Endothelial cell (in vitro differentiated cells): Measurements from ENCODE around the gene IPO4. TPM values are rescaled to one million over a fixed set of nuclear protein-coding genes. Genes with fewer than 3 reads are reported as not detected.
"Not testable (repeated sequence)": the region's sequence is repeated elsewhere in the genome, so short reads cannot be mapped to it uniquely, and the experiment has no call there.

Experiments used
- DNase-seq: peaks from one replicate; pipeline ENCODE4 v3.0.0; 2021; ENCODE audit warnings: low spot score
- H3K27ac Mint-ChIP-seq: one replicate; pipeline ENCODE4 v1.8.0; 2021; ENCODE audit warnings: mixed read lengths, inconsistent platforms; ENCODE audit not compliant: unreplicated experiment
- H3K27me3 Mint-ChIP-seq: one replicate; pipeline ENCODE4 v1.8.0; 2021; ENCODE audit warnings: mild to moderate bottlenecking, moderate library complexity, mixed read lengths, inconsistent platforms; ENCODE audit not compliant: unreplicated experiment
- H3K36me3 Mint-ChIP-seq: one replicate; pipeline ENCODE4 v1.8.0; 2021; ENCODE audit warnings: mild to moderate bottlenecking, low read depth, mixed read lengths, inconsistent platforms; ENCODE audit not compliant: unreplicated experiment
- H3K4me1 Mint-ChIP-seq: one replicate; pipeline ENCODE4 v1.8.0; 2021; ENCODE audit warnings: mild to moderate bottlenecking, mixed read lengths, inconsistent platforms; ENCODE audit not compliant: unreplicated experiment
- H3K4me3 Mint-ChIP-seq: one replicate; pipeline ENCODE4 v1.8.0; 2021; ENCODE audit warnings: mild to moderate bottlenecking, mixed read lengths, inconsistent platforms; ENCODE audit not compliant: unreplicated experiment
- H3K9me3 Mint-ChIP-seq: one replicate; pipeline ENCODE4 v1.8.0; 2021; ENCODE audit warnings: mixed read lengths, inconsistent platforms; ENCODE audit not compliant: unreplicated experiment
- total RNA-seq: library from RNA; stranded (reverse); fragmentation: NEBNext Ultra II Directional; extraction: Animal tissue kit (Norgen Biotek cat#: 25700); gene quantifications from one replicate; pipeline ENCODE4 v1.2.1, GENCODE V29; 2021; ENCODE audit not compliant: unreplicated experiment
- TF ChIP-seq, protein P1 (sequence below): fragments of 200-600 bp; sonication (generic); IDR thresholded peaks from one replicate; pipeline ENCODE4 v1.5.0; 2021; ENCODE audit warnings: antibody characterized with exemption; ENCODE audit not compliant: unreplicated experiment

Gene IPO4
- total RNA-seq, 1 donor from 2014 or later, result 29.0 TPM

DNA sequence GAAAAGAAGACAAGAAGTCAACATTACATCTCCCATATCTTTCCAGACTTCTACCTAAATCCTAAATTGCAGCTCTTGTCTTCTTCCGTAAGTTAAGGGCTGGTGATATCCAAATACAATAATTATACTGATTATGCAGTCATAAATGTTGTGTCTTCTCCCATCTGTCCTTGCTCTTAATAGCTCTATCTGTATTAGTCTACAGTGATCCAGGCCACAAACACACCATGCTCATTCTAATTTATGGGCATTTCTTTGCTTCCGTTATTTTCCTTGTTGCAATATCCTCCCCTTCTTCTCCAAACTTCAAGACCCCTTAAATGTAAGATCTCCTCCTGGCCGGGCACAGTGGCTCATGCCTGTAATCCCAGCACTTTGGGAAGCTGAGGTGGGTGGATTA is 30.9 kb upstream of the IPO4 start:
- no peak overlapping the region for H3K4me3 Mint-ChIP-seq
- peak overlapping the region; percentile 2 for H3K27ac Mint-ChIP-seq
- TF ChIP-seq, protein P1, sequence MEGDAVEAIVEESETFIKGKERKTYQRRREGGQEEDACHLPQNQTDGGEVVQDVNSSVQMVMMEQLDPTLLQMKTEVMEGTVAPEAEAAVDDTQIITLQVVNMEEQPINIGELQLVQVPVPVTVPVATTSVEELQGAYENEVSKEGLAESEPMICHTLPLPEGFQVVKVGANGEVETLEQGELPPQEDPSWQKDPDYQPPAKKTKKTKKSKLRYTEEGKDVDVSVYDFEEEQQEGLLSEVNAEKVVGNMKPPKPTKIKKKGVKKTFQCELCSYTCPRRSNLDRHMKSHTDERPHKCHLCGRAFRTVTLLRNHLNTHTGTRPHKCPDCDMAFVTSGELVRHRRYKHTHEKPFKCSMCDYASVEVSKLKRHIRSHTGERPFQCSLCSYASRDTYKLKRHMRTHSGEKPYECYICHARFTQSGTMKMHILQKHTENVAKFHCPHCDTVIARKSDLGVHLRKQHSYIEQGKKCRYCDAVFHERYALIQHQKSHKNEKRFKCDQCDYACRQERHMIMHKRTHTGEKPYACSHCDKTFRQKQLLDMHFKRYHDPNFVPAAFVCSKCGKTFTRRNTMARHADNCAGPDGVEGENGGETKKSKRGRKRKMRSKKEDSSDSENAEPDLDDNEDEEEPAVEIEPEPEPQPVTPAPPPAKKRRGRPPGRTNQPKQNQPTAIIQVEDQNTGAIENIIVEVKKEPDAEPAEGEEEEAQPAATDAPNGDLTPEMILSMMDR, result no peak
- peaks cover 12% of the 10 kb centered on the region for H3K4me1 Mint-ChIP-seq
- peaks cover 3% of the 10 kb centered on the region for H3K27me3 Mint-ChIP-seq
- H3K36me3 Mint-ChIP-seq, result peaks cover 8% of the 10 kb centered on the region
- no peak for DNase-seq
- no peaks in the 10 kb centered on the region for H3K9me3 Mint-ChIP-seq

DNA sequence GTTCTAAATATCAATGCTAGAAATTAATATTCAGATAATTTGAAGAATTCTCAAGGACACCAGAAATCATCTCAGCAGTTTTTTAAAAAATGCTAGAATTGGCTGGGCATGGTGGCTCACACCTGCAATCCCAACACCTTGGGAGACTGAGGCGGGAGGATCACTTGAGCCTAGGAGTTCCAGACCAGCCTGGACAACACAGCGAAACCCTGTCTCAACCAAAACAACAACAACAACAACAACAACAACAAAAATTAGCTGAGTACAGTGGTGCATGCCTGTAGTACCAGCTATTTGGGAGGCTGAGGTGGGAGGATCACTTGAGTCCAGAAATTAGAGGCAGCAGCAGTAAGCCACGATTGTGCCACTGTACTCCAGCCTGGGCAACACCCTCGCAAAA is 30.5 kb upstream of the IPO4 start:
- TF ChIP-seq, protein P1, result no peak
- Mint-ChIP-seq H3K36me3 (peaks cover 8% of the 10 kb centered on the region), H3K27me3 (peaks cover 7% of the 10 kb centered on the region), H3K4me1 (peaks cover 17% of the 10 kb centered on the region), H3K9me3 (no peaks in the 10 kb centered on the region), H3K4me3 (no peak overlapping the region), H3K27ac (no peak overlapping the region)
- no peak for DNase-seq

DNA sequence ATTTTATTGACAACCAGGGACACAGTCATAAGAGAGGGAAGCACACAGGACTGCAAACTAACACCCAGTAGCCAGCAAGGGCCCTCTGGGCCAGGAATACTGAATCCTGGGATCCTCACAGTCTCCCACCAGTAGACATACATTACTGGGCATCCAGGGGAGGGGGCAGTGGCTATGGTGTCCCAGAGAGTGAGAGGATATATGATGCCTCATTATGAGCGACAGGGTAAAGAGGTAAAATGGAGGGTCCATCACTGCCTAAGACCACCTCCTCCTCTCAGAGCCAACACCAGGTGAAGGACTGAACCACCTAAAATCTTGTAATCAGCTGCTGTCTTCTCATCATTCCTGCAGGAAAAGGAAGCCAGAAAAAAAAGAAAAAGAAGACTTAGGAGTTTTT is 28.3 kb upstream of the IPO4 start:
- H3K27ac Mint-ChIP-seq, H3K36me3 Mint-ChIP-seq: not testable (repeated sequence)
- H3K4me3 Mint-ChIP-seq, result peak overlapping the region; percentile 95

DNA sequence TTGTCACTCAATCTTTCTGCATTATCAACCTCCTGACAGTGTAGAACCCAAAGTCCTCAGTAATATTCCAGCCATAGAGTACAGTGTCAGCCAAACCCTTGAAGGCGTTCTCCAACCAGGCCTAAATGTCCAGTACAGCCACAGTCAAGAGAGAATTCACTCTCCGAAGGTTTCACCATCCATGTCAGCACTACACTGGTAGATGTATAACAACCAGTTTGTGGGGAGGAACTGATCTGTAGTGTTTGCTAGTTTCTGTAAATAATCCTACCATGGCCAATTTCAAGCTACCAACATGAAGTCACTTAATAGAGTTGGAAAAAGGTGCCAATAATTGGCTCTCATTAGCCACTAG is 27.7 kb upstream of the IPO4 start:
- no peak for DNase-seq
- Mint-ChIP-seq H3K27ac (peak overlapping the region; percentile 79), H3K9me3 (no peaks in the 10 kb centered on the region), H3K36me3 (peaks cover 12% of the 10 kb centered on the region), H3K4me3 (peak overlapping the region; percentile 95), H3K4me1 (peaks cover 21% of the 10 kb centered on the region), H3K27me3 (peaks cover 20% of the 10 kb centered on the region)
- TF ChIP-seq, protein P1, result no peak

More for the DNA sequence above, 28.3 kb upstream of the IPO4 start:
- not testable (repeated sequence) for H3K9me3 Mint-ChIP-seq, DNase-seq
- peaks cover 21% of the 10 kb centered on the region for H3K4me1 Mint-ChIP-seq
- peaks cover 18% of the 10 kb centered on the region for H3K27me3 Mint-ChIP-seq

DNA sequence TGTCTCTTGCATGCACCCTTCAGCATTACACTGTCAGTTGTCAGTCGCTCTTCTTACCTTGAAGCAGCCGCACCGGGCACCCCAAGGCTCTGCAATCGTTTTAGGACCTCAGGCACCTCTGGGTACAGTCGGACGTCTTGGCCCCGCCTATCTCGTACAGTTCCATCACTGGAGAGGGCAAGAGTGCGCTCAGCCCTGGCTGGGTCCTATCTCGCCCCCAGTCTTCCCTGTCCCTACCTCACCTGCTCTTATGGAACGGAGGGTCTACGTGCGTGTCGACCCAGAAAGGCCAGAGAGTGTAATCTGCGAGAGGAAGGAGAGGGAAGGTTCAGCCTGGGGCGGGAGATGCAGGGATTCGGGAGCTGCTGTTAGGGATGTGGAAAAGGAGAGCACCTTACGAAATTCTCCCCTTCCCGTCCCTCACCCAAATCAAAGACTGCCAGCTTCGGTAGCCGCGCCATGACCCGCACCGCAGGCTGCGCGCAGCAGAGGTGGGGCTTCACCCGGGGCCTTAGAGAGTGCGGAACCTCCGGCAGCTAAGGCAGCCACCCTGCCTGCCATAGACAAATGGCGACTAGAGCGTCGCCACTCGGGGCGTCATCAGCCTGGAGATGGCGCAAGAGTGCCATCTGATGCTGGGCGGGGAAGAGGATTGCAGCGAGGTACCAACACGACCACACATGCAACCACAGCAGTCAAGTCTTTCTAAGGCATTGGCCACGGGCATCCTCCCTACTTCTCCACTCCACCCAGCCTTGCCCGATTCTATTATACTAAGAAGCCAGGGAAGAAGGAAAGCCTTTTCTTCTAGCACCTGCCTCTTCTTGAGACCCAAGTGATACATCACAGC is 27.1 kb upstream of the IPO4 start, which contains the start of gene MDP1:
Gene MDP1 (minus strand): TSS at position 572 of the 850 bp plus-strand sequence. CDS start 111 bp downstream, at position 461.
- H3K36me3 Mint-ChIP-seq, result peaks cover 13% of the 10 kb centered on the region
- peak within 1 kb of the TSS; percentile 95 for H3K4me3 Mint-ChIP-seq
- peaks cover 20% of the 10 kb centered on the region for H3K27me3 Mint-ChIP-seq
- H3K4me1 Mint-ChIP-seq, result peaks cover 21% of the 10 kb centered on the region
- H3K27ac Mint-ChIP-seq, result peak within 1 kb of the TSS; percentile 79
- TF ChIP-seq, protein P1, result no peak
- DNase-seq, result peak; percentile 76
- no peaks in the 10 kb centered on the region for H3K9me3 Mint-ChIP-seq
